OCI-LY7 (cell line): ENCODE results near the gene VPREB3. TPM values are rescaled to one million over a fixed set of nuclear protein-coding genes. Genes with fewer than 3 reads are reported as not detected.

Source experiments
- BruUV-seq: library from RNA; stranded (reverse); fragments of 400-500 nt; replicated peaks from 2 replicates; lab custom pipeline; 2021; lab: Mats Ljungman, UMichigan
- CTCF ChIA-PET: fragments of 300-600 bp; sonication (Branson Sonifier 250); formaldehyde crosslinking; loops from one replicate; lab custom pipeline; 2022; ENCODE audit warnings: antibody characterized with exemption; ENCODE audit not compliant: unreplicated experiment; lab: Charles Lee
- POLR2A ChIA-PET: fragments of 300-600 bp; sonication (Branson Sonifier 250); formaldehyde crosslinking; loops from one replicate; lab custom pipeline; 2022; ENCODE audit warnings: antibody characterized with exemption; lab: Charles Lee
- DNase-seq: peaks from one replicate; pipeline ENCODE4 v3.0.0-alpha.2; 2015; ENCODE audit warnings: low spot score
- H2AFZ ChIP-seq: fragments of 200-600 bp; sonication (generic), shearing (Covaris generic); 2 replicates; pipeline ENCODE4 v1.6.1; 2014; ENCODE audit warnings: mild to moderate bottlenecking, antibody characterized with exemption, low read length, moderate library complexity
- H3K27ac ChIP-seq: fragments of 200-600 bp; sonication (generic); 2 replicates; pipeline ENCODE4 v1.5.1; 2014; ENCODE audit warnings: mixed run types, low read depth, mild to moderate bottlenecking, moderate library complexity, low read length, inconsistent platforms; ENCODE audit not compliant: poor library complexity, severe bottlenecking
- H3K36me3 ChIP-seq: fragments of 200-600 bp; sonication (generic); 2 replicates; pipeline ENCODE4 v1.6.1; 2014; ENCODE audit warnings: mild to moderate bottlenecking, antibody characterized with exemption, low read length, moderate library complexity, mixed read lengths; ENCODE audit not compliant: insufficient read depth
- H3K4me1 ChIP-seq: fragments of 200-600 bp; sonication (generic); 2 replicates; pipeline ENCODE4 v1.5.1; 2014; ENCODE audit warnings: mild to moderate bottlenecking, low read length; ENCODE audit not compliant: insufficient read depth, poor library complexity, severe bottlenecking
- H3K4me2 ChIP-seq: fragments of 200-600 bp; sonication (generic); 2 replicates; pipeline ENCODE4 v1.6.1; 2014; ENCODE audit warnings: mild to moderate bottlenecking, low read length
- H3K4me3 ChIP-seq: fragments of 200-600 bp; sonication (generic); 2 replicates; pipeline ENCODE4 v1.5.1; 2014; ENCODE audit warnings: mild to moderate bottlenecking, low read depth, low read length; ENCODE audit not compliant: poor library complexity, severe bottlenecking
- H3K79me2 ChIP-seq: fragments of 200-600 bp; sonication (generic); 2 replicates; pipeline ENCODE4 v1.6.1; 2016; ENCODE audit warnings: low read depth, mild to moderate bottlenecking, low read length, moderate library complexity, mixed read lengths; ENCODE audit not compliant: insufficient read depth
- H3K9me2 ChIP-seq: fragments of 200-600 bp; sonication (generic); 2 replicates; pipeline ENCODE4 v1.6.1; 2016; ENCODE audit warnings: mild to moderate bottlenecking, low read length, mixed read lengths; ENCODE audit not compliant: insufficient read depth
- H3K9me3 ChIP-seq: fragments of 200-600 bp; sonication (generic); 2 replicates; pipeline ENCODE4 v1.6.1; 2014; ENCODE audit warnings: mild to moderate bottlenecking, mixed run types, low read length, mixed read lengths
- H4K20me1 ChIP-seq: fragments of 200-600 bp; sonication (generic); 2 replicates; pipeline ENCODE4 v1.6.1; 2014; ENCODE audit warnings: mild to moderate bottlenecking, antibody characterized with exemption, low read length, moderate library complexity, mixed read lengths; ENCODE audit not compliant: insufficient read depth
- CTCF ChIP-seq: fragments of 200-600 bp; sonication (generic); conservative IDR thresholded peaks from 2 replicates; pipeline ENCODE4 v1.5.1; 2014; ENCODE audit warnings: mild to moderate bottlenecking, antibody characterized with exemption, low read length, moderate library complexity, mixed read lengths
- EZH2phosphoT487 ChIP-seq: fragments of 200-600 bp; sonication (generic); IDR thresholded peaks from 2 replicates; pipeline ENCODE4 v1.6.1; 2018; ENCODE audit warnings: low read depth, borderline replicate concordance, mild to moderate bottlenecking, mixed run types, antibody characterized with exemption, low read length, moderate library complexity, mixed read lengths
- intact Hi-C: fragments of 100-400 bp; cut with micrococcal nuclease; formaldehyde crosslinking; loops from one replicate; pipeline ENCODE4 v1.10.0; 2022; ENCODE audit not compliant: unreplicated experiment
- total RNA-seq, 2 experiments: library from RNA; depleted of rRNA in 1 of 2; stranded (reverse); fragments of >200 nt in 1 of 2; shearing (Covaris generic) in 1 of 2; gene quantifications; 2 replicates each; pipeline ENCODE4 v1.2.3, GENCODE V29; 2014 to 2022

VPREB3 gene
- total RNA-seq, 2 experiments from 2014 or later = 241 to 312 TPM

- ChIA-PET POLR2A (no interaction called here), CTCF (no interaction called here)
- Histone ChIP-seq H4K20me1 (no peaks in the 10 kb centered on the region), H3K79me2 (peaks cover 21% of the 10 kb centered on the region), H2AFZ (no peak overlapping the region), H3K4me3 (no peak overlapping the region), H3K36me3 (peaks cover 100% of the 10 kb centered on the region), H3K4me2 (no peak overlapping the region), H3K27ac (no peak overlapping the region), H3K9me2 (no peaks in the 10 kb centered on the region), H3K4me1 (no peaks in the 10 kb centered on the region), H3K9me3 (no peaks in the 10 kb centered on the region)
- no peak for DNase-seq
- intact Hi-C loops = no loop called here
- no peak for TF ChIP-seq EZH2phosphoT487
- TF ChIP-seq CTCF = no peak
- no TSS peak for BruUV-seq
Observed at GRCh38 chr22:23704062-23704461, 50.2 kb downstream of the VPREB3 start.

Other genes with a start within 250 kb of the VPREB3 start
- not detected in 2 replicates for gene IGLL1, start 174.1 kb downstream of the VPREB3 start, total RNA-seq (2014; rRNA removed; shearing (Covaris generic))
- not detected in 2 replicates for gene IGLL1, start 174.1 kb downstream of the VPREB3 start, total RNA-seq (2022)
- gene DRICH1, start 122.1 kb downstream of the VPREB3 start, total RNA-seq (2014; rRNA removed; shearing (Covaris generic)) = 0.15 and 0.38 TPM in 2 replicates
- gene DRICH1, start 122.1 kb downstream of the VPREB3 start, total RNA-seq (2022) = 0.49 TPM in 1 of 2 replicates, not detected in the other
- 0.98 TPM in 1 of 2 replicates, not detected in the other for gene RGL4, start 63.4 kb downstream of the VPREB3 start, total RNA-seq (2014; rRNA removed; shearing (Covaris generic))
- gene RGL4, start 63.4 kb downstream of the VPREB3 start, total RNA-seq (2022) = 0.89 and 0.97 TPM in 2 replicates
- gene ZNF70, start 3.3 kb downstream of the VPREB3 start, total RNA-seq (2014; rRNA removed; shearing (Covaris generic)) = 5.1 and 6.0 TPM in 2 replicates
- 8.4 and 8.7 TPM in 2 replicates for gene ZNF70, start 3.3 kb downstream of the VPREB3 start, total RNA-seq (2022)
- gene C22orf15, start 8.6 kb upstream of the VPREB3 start, total RNA-seq (2014; rRNA removed; shearing (Covaris generic)) = 1.0 and 1.7 TPM in 2 replicates
- gene C22orf15, start 8.6 kb upstream of the VPREB3 start, total RNA-seq (2022) = 0.86 and 1.3 TPM in 2 replicates
- 50.8 and 54.6 TPM in 2 replicates for gene CHCHD10, start 13.5 kb upstream of the VPREB3 start, total RNA-seq (2014; rRNA removed; shearing (Covaris generic))
- 191 and 252 TPM in 2 replicates for gene CHCHD10, start 13.5 kb upstream of the VPREB3 start, total RNA-seq (2022)
- 10.0 and 12.9 TPM in 2 replicates for gene MMP11, start 18.4 kb upstream of the VPREB3 start, total RNA-seq (2014; rRNA removed; shearing (Covaris generic))
- 6.3 and 9.2 TPM in 2 replicates for gene MMP11, start 18.4 kb upstream of the VPREB3 start, total RNA-seq (2022)
- gene SMARCB1, start 32.5 kb upstream of the VPREB3 start, total RNA-seq (2014; rRNA removed; shearing (Covaris generic)) = 265 and 297 TPM in 2 replicates
- 242 and 252 TPM in 2 replicates for gene SMARCB1, start 32.5 kb upstream of the VPREB3 start, total RNA-seq (2022)
- 34.6 and 44.6 TPM in 2 replicates for gene DERL3, start 84.6 kb upstream of the VPREB3 start, total RNA-seq (2014; rRNA removed; shearing (Covaris generic))
- gene DERL3, start 84.6 kb upstream of the VPREB3 start, total RNA-seq (2022) = 52.1 and 64.1 TPM in 2 replicates
- gene SLC2A11, start 103.5 kb upstream of the VPREB3 start, total RNA-seq (2014; rRNA removed; shearing (Covaris generic)) = 16.0 and 16.4 TPM in 2 replicates
- 41.6 and 50.2 TPM in 2 replicates for gene SLC2A11, start 103.5 kb upstream of the VPREB3 start, total RNA-seq (2022)
- gene MIF, start 140.0 kb upstream of the VPREB3 start, total RNA-seq (2014; rRNA removed; shearing (Covaris generic)) = 861 and 1,440 TPM in 2 replicates
- gene MIF, start 140.0 kb upstream of the VPREB3 start, total RNA-seq (2022) = 1,078 and 1,202 TPM in 2 replicates
- not detected in 2 replicates for gene GSTT2B, start 206.8 kb upstream of the VPREB3 start, total RNA-seq (2014; rRNA removed; shearing (Covaris generic))
- gene GSTT2B, start 206.8 kb upstream of the VPREB3 start, total RNA-seq (2022) = not detected in 2 replicates
- 2.4 and 4.6 TPM in 2 replicates for gene DDTL, start 212.5 kb upstream of the VPREB3 start, total RNA-seq (2014; rRNA removed; shearing (Covaris generic))
- gene DDTL, start 212.5 kb upstream of the VPREB3 start, total RNA-seq (2022) = 3.7 and 4.1 TPM in 2 replicates
- 168 and 252 TPM in 2 replicates for gene DDT, start 220.0 kb upstream of the VPREB3 start, total RNA-seq (2014; rRNA removed; shearing (Covaris generic))
- 161 and 182 TPM in 2 replicates for gene DDT, start 220.0 kb upstream of the VPREB3 start, total RNA-seq (2022)
- not detected in 2 replicates for gene GSTT2, start 225.7 kb upstream of the VPREB3 start, total RNA-seq (2014; rRNA removed; shearing (Covaris generic))
- not detected in 2 replicates for gene GSTT2, start 225.7 kb upstream of the VPREB3 start, total RNA-seq (2022)